GM19463 (cell line): ENCODE results near the gene GPR162.
A peak's percentile ranks its signal among the peaks of the same experiment; 100 is the strongest.
"Not testable (repeated sequence)": the region's sequence is repeated elsewhere in the genome, so short reads cannot be mapped to it uniquely, and the experiment has no call there.

ENCODE experiments used
- ATAC-seq: cut with Tn5 transposase; IDR thresholded peaks from one replicate; pipeline ENCODE4 v1.9.1; 2021; ENCODE audit warnings: mild to moderate bottlenecking, moderate library complexity; ENCODE audit not compliant: unreplicated experiment

GPR162 gene

GRCh38 chr12:6871052-6871957 is 49.7 kb downstream of the GPR162 start:
- no peak for ATAC-seq

GRCh38 chr12:6872073-6873048 is 50.7 kb downstream of the GPR162 start:
- ATAC-seq: no peak

GRCh38 chr12:6873094-6874014 is 51.7 kb downstream of the GPR162 start, which contains the start of gene SPSB2:
SPSB2 (minus strand) TSS chr12:6873303; CDS start chr12:6872901, 402 bp downstream.
- peak; percentile 77 for ATAC-seq

- ATAC-seq: not testable (repeated sequence)
These were observed 52.4 kb downstream of the GPR162 start for GRCh38 chr12:6874015-6874368.
